Stromal cell of bone marrow (primary cell): Measurements from ENCODE around the gene IGSF10.

Experiments
- DNase-seq: peaks from one replicate; pipeline ENCODE4 v3.0.0-alpha.2; 2012; ENCODE audit warnings: low read depth

Gene IGSF10

GRCh38 chr3:151419806-151420205, 41.1 kb downstream of the IGSF10 start:
- no peak for DNase-seq

- DNase-seq = no peak
Observed at GRCh38 chr3:151415289-151415688, 45.6 kb downstream of the IGSF10 start.

GRCh38 chr3:151412989-151413388, 47.9 kb downstream of the IGSF10 start:
- DNase-seq = no peak
